Immature natural killer cell (primary cell): ENCODE data around the gene ZNF202. TPM values are rescaled to one million over a fixed set of nuclear protein-coding genes. Genes with fewer than 3 reads are reported as not detected.

Experiments used
- DNase-seq, 3 donors: peaks; one replicate each; pipeline ENCODE4 v3.0.0; 2022; ENCODE audit warnings: mixed read lengths in 1 of 3
- H3K27ac Mint-ChIP-seq, 6 donors: one replicate each; pipeline ENCODE4 v1.8.0; 2020; ENCODE audit warnings: mixed read lengths in 6 of 6, mild to moderate bottlenecking in 5 of 6, inconsistent platforms in 4 of 6, moderate library complexity in 3 of 6
- H3K27me3 Mint-ChIP-seq, 3 donors: one replicate each; pipeline ENCODE4 v1.8.0; 2020 to 2021; ENCODE audit warnings: low read depth in 3 of 3, mild to moderate bottlenecking in 3 of 3, mixed read lengths in 3 of 3, moderate library complexity in 3 of 3, inconsistent platforms in 1 of 3
- H3K36me3 Mint-ChIP-seq, 3 donors: one replicate each; pipeline ENCODE4 v1.8.0; 2020; ENCODE audit warnings: mixed read lengths in 3 of 3, inconsistent platforms in 2 of 3, mild to moderate bottlenecking in 2 of 3
- H3K4me1 Mint-ChIP-seq, 2 donors: one replicate each; pipeline ENCODE4 v1.8.0; 2020; ENCODE audit warnings: inconsistent platforms in 2 of 2, mild to moderate bottlenecking in 2 of 2, mixed read lengths in 2 of 2, moderate library complexity in 1 of 2
- H3K4me3 Mint-ChIP-seq, 5 donors: one replicate each; pipeline ENCODE4 v1.8.0; 2020; ENCODE audit warnings: mild to moderate bottlenecking in 5 of 5, mixed read lengths in 5 of 5, inconsistent platforms in 3 of 5, moderate library complexity in 3 of 5
- H3K9me3 Mint-ChIP-seq, 6 donors: one replicate each; pipeline ENCODE4 v1.8.0; 2020; ENCODE audit warnings: mild to moderate bottlenecking in 6 of 6, mixed read lengths in 6 of 6, inconsistent platforms in 4 of 6, moderate library complexity in 3 of 6
- polyA plus RNA-seq, 3 donors: library from polyadenylated mRNA; unstranded; fragments of 300-500 nt; fragmentation: Illumina TruSeq; gene quantifications; one replicate each; pipeline ENCODE4 v1.2.3, GENCODE V29; 2021

The ZNF202 gene
- 1 to 10 TPM in 2 of 3 donors, not detected in 1; 3.2 to 7.1 TPM for polyA plus RNA-seq

DNA sequence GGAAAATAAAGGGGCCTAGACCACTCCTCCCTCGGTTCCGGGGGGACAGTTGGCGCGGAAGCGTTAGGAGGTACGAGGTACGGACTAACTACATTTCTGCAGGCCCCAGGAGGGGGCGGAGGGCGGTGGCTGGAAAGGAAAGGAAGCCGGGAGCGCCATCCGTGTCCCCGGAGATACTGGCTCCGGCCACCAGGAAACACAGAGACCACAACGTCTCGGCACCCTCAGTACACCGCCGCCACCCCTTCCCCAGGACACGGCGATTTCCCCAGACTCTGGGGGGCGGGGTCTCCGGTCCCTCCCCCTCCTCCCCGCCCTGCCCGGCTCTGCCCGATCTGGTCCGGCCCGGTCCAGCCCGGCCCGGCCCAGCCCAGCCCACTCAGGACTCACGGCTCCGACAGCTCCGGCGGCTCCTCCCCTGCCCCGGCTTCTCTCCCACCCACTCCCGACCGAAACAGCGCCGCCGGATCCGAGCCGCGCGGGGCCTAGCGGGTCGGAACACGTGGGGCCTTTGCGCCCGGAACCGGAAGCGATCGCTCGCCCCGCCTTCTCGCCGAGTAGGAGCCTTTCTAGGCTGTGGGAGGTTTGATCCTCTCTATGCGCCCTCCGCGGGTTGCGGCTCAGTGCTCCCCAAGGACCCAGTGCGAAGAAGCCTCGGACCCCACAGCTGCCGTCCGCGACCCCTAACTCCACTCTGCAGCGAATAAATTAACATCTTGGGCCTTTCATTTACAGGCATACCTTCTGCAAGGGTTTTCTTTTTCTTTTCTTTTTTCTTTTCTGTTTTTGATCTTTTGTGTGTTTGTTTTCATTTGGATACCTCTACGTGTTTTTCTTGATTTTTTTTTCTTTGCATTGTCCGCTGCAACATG, at the start of gene ZNF202:
TSS of gene ZNF202 (minus strand) at position 502 of the 872 bp plus-strand sequence. CDS start 10,772 bp downstream, outside the sequence.
- peak within 1 kb of the TSS; percentile 86 to 96 (median 88) for H3K4me3 Mint-ChIP-seq
- H3K27me3 Mint-ChIP-seq = peaks cover 3 to 11% (median 5%) of the 10 kb centered on the region in 3 donors
- H3K9me3 Mint-ChIP-seq = no peaks in the 10 kb centered on the region
- peak; percentile 85 to 89 (median 89) for DNase-seq
- peak within 1 kb of the TSS; percentile 76 to 96 (median 93) for H3K27ac Mint-ChIP-seq
- H3K4me1 Mint-ChIP-seq = peaks cover 24 to 41% of the 10 kb centered on the region in 2 donors
- no peaks in the 10 kb centered on the region for H3K36me3 Mint-ChIP-seq

GRCh38 chr11:123783536-123783935, 42.1 kb upstream of the ZNF202 start:
- no peak overlapping the region for H3K27ac Mint-ChIP-seq
- no peaks in the 10 kb centered on the region for H3K36me3 Mint-ChIP-seq
- H3K27me3 Mint-ChIP-seq = peaks cover 0 to 10% (median 0%) of the 10 kb centered on the region in 3 donors
- H3K4me3 Mint-ChIP-seq = no peak overlapping the region
- H3K4me1 Mint-ChIP-seq = no peaks in the 10 kb centered on the region
- DNase-seq = no peak
- H3K9me3 Mint-ChIP-seq = peaks cover 0 to 8% (median 1%) of the 10 kb centered on the region in 6 donors

DNA sequence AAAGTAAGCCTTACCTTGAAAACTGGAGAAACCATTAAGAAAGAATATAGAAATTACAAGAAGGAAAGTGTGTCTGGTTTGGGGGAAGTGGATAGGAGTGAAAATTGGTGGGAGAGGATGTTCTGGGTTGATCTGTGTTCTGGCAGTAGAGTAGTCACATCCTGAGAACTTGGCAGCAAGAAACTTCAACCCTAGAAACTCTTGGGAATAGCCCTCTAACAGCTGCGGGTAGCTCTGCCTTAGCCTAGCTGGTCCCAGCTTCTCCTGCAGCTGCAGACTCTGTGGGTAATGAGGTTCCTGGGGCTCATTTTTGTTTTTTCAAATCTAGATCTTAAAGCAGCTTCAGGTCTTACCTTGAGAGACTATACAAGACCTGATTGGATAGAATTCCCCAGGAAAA, 37.1 kb upstream of the ZNF202 start:
- H3K9me3 Mint-ChIP-seq = peaks cover 0 to 2% (median 0%) of the 10 kb centered on the region in 6 donors
- H3K27me3 Mint-ChIP-seq = peaks cover 0 to 4% (median 3%) of the 10 kb centered on the region in 3 donors
- H3K4me1 Mint-ChIP-seq = no peaks in the 10 kb centered on the region
- DNase-seq = no peak
- H3K36me3 Mint-ChIP-seq = no peaks in the 10 kb centered on the region
- no peak overlapping the region for H3K27ac Mint-ChIP-seq
- H3K4me3 Mint-ChIP-seq = no peak overlapping the region

DNA sequence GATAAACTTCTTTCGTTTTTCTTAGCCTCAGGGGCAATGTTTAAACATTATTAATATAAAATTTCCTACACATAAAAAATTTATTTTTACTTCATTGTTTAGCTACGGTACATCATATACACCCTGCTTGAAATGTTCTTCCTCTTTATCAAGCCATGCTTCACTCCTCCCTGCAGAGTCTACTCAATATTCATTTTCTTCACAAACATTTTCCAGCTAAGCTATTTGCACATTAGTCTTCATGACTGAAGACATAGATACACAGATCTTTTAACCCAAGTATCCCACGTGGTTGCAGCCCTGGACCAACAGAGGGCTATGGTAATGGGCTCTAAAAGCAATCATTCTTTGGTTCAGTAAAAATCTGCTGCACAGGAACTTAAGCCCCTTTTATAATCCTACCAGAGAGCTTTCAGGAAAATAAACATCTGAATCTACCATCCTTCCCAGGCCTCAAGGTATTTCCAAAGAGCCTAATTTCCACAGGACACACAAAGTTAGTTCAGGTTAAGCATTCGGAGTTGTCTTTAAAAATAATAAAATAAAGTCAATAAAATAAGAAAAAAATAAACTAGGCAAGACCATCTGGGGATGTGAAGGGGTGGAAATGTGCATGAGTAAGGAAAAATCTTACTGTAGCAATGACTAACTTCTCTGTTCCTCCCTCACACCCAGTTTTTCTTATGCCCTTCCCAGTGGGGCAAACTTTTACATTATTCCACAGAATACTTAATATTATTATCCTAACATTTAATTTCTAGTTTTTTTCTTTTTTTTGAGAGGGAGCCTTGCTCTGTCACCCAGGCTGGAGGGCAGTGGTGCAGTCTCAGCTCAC, 34.5 kb upstream of the ZNF202 start:
- Mint-ChIP-seq H3K27me3 (peaks cover 4 to 5% (median 4%) of the 10 kb centered on the region in 3 donors), H3K36me3 (no peaks in the 10 kb centered on the region), H3K4me3 (no peak overlapping the region), H3K27ac (no peak overlapping the region), H3K9me3 (peaks cover 0 to 2% (median 0%) of the 10 kb centered on the region in 6 donors), H3K4me1 (no peaks in the 10 kb centered on the region)
- DNase-seq = no peak

DNA sequence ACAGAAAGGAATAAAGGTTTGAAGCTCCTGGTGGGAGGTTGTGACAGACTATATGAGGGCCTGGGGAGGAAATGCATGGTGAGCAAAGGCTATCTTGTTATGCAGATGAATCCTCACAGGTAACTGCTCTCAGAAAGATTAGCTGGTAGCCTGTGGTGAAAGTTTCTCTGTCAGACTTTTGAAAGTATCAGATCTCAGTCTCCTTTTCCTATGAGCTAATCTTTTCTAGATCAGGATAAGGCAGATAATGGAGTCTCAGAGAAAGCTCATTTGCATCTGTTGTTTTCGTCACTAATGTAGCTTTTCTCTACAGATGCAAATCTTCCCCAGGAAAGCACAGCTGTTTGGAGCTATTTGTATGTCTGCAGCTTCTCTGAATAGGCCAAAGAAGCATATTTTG, 33.8 kb upstream of the ZNF202 start:
- peaks cover 0 to 2% (median 0%) of the 10 kb centered on the region in 6 donors for H3K9me3 Mint-ChIP-seq
- peaks cover 3 to 4% (median 4%) of the 10 kb centered on the region in 3 donors for H3K27me3 Mint-ChIP-seq
- H3K27ac Mint-ChIP-seq = no peak overlapping the region
- no peaks in the 10 kb centered on the region for H3K36me3 Mint-ChIP-seq
- no peaks in the 10 kb centered on the region for H3K4me1 Mint-ChIP-seq
- no peak for DNase-seq
- no peak overlapping the region for H3K4me3 Mint-ChIP-seq

- Mint-ChIP-seq H3K27ac (no peak overlapping the region), H3K4me3 (no peak overlapping the region), H3K9me3 (peaks cover 0 to 2% (median 0%) of the 10 kb centered on the region in 6 donors), H3K36me3 (no peaks in the 10 kb centered on the region), H3K4me1 (no peaks in the 10 kb centered on the region), H3K27me3 (peaks cover 3 to 4% (median 4%) of the 10 kb centered on the region in 3 donors)
- DNase-seq = no peak
Observed at GRCh38 chr11:123773959-123774358, 32.5 kb upstream of the ZNF202 start.

DNA sequence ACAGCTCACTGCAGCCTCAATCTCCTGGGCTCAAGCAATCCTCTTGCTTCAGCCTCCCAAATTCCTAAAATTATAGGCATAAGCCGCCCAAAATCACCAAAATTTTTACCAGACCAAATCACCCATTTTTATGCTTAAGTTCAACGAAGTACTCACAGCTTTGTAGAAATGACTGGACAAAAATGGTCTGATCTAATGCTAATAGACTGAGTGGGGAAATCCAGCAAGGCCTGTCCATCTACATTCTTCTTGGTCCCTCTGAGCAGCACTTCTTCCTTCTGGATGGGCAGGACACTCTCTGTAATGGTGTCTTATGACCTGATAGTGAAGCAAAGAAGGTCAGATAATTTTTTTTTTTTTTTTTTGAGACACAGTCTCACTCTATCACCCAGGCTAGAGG, 31.6 kb upstream of the ZNF202 start:
- H3K36me3 Mint-ChIP-seq = no peaks in the 10 kb centered on the region
- DNase-seq = no peak
- H3K9me3 Mint-ChIP-seq = peaks cover 0 to 2% (median 0%) of the 10 kb centered on the region in 6 donors
- H3K4me3 Mint-ChIP-seq = no peak overlapping the region
- peaks cover 1 to 9% (median 3%) of the 10 kb centered on the region in 3 donors for H3K27me3 Mint-ChIP-seq
- H3K4me1 Mint-ChIP-seq = no peaks in the 10 kb centered on the region
- H3K27ac Mint-ChIP-seq = no peak overlapping the region

DNA sequence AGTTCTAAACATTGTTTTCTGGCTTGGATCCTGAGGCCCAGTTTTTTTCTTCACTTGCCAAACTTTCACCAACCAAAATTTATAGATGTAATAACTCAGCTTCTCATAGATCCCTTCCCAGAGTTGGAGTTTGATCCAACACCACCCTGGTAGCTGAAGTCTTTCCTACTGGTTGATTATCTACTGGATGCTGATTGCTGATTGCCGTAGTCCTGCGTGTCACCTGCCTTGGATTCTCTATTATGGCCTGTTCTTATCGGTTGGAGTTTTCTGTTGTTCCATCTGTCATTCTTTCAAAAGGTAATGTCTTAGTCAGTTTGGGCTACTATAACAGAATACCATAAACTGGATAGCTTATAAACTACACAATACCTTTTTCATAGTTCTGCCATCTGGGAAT, 30.2 kb upstream of the ZNF202 start:
- Mint-ChIP-seq H3K27ac (no peak overlapping the region), H3K4me1 (no peaks in the 10 kb centered on the region), H3K4me3 (no peak overlapping the region), H3K9me3 (peaks cover 0 to 2% (median 0%) of the 10 kb centered on the region in 6 donors), H3K36me3 (no peaks in the 10 kb centered on the region), H3K27me3 (peaks cover 1 to 14% (median 3%) of the 10 kb centered on the region in 3 donors)
- no peak for DNase-seq

DNA sequence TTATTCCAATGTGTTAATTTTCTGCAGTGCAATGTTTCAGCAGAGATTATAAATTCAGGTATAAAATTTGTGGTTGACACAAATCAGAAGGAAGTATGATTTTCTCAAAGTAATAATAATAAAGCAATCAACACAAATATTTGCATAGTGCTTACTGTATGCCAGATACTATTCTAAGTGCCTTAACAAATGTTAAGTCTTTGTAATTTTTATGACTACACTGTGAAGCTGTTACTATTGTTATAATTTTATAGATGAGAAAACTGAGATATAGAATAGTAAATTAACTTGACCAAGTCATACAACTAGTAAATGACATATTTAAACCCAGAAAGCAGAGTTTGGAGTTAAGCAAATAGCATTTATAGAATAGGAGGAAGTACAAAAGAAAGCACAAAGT, 29.3 kb upstream of the ZNF202 start:
- Mint-ChIP-seq H3K36me3 (no peaks in the 10 kb centered on the region), H3K27me3 (peaks cover 1 to 14% (median 3%) of the 10 kb centered on the region in 3 donors)

GRCh38 chr11:123765601-123766000, 24.1 kb upstream of the ZNF202 start:
- Mint-ChIP-seq H3K36me3 (peaks cover 0 to 8% (median 3%) of the 10 kb centered on the region in 3 donors), H3K4me1 (no peaks in the 10 kb centered on the region), H3K4me3 (no peak overlapping the region), H3K27me3 (peaks cover 2 to 19% (median 11%) of the 10 kb centered on the region in 3 donors), H3K9me3 (peaks cover 4 to 21% (median 15%) of the 10 kb centered on the region in 6 donors), H3K27ac (no peak overlapping the region)
- no peak for DNase-seq

More for the DNA sequence above, 29.3 kb upstream of the ZNF202 start:
- no peak for DNase-seq
- no peak overlapping the region for H3K4me3 Mint-ChIP-seq
- no peak overlapping the region for H3K27ac Mint-ChIP-seq
- H3K4me1 Mint-ChIP-seq = no peaks in the 10 kb centered on the region
- peaks cover 0 to 2% (median 0%) of the 10 kb centered on the region in 6 donors for H3K9me3 Mint-ChIP-seq

DNA sequence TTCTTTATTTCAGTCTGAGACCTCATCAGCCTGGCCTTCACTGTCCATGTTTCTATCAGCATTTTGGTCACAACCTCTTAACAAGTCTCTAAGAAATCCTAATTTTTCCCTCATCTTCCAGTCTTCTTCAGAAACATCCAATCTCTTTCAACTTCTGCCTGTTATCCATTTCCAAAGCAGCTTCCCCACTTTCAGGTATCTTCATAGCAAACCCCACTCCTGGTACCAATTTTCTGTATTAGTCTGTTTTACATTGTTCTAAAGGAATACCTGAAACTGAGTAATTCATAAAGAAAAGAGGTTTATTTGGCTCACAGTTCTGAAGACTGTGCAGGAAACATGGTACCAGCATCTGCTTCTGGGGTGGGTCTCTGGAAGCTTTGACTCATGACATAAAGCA, 21.0 kb upstream of the ZNF202 start:
- Mint-ChIP-seq H3K4me3 (no peak overlapping the region), H3K4me1 (no peaks in the 10 kb centered on the region), H3K27me3 (peaks cover 4 to 14% (median 13%) of the 10 kb centered on the region in 3 donors), H3K36me3 (peaks cover 0 to 8% (median 3%) of the 10 kb centered on the region in 3 donors), H3K27ac (no peak overlapping the region), H3K9me3 (peaks cover 6 to 21% (median 15%) of the 10 kb centered on the region in 6 donors)
- no peak for DNase-seq

DNA sequence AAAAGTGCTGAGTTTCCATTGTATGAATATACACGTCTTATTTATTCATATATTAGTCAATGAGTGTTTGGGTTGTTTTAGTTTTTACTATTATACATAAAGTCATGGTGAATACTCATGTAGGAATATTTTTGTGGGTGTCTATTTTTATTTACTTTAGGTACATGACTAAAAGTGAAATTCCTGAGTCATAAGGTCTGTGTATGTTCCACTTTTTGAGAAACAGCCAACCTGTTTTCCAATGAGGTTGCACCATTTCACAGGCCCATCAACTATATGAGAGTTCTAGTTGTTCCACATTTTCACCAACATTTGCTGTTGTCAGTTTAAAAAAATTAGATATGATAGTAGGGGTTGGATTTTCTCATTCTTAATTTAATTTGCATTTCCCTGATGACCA, 19.4 kb upstream of the ZNF202 start:
- no peak for DNase-seq
- Mint-ChIP-seq H3K4me1 (no peaks in the 10 kb centered on the region), H3K9me3 (peaks cover 7 to 21% (median 15%) of the 10 kb centered on the region in 6 donors), H3K27ac (no peak overlapping the region), H3K4me3 (no peak overlapping the region), H3K36me3 (peaks cover 0 to 8% (median 3%) of the 10 kb centered on the region in 3 donors), H3K27me3 (peaks cover 4 to 13% (median 13%) of the 10 kb centered on the region in 3 donors)

GRCh38 chr11:123757976-123758375, 16.5 kb upstream of the ZNF202 start:
- H3K27me3 Mint-ChIP-seq = peaks cover 4 to 14% (median 12%) of the 10 kb centered on the region in 3 donors
- no peak overlapping the region for H3K27ac Mint-ChIP-seq
- H3K9me3 Mint-ChIP-seq = peaks cover 7 to 16% (median 12%) of the 10 kb centered on the region in 6 donors
- H3K4me1 Mint-ChIP-seq = no peaks in the 10 kb centered on the region
- H3K36me3 Mint-ChIP-seq = peaks cover 0 to 8% (median 3%) of the 10 kb centered on the region in 3 donors
- no peak for DNase-seq
- no peak overlapping the region for H3K4me3 Mint-ChIP-seq
